SK-N-SH treated with all-trans-retinoic acid at 6 μM for 48 hours (cell line): ENCODE results near the gene KRT16.
"Not testable (repeated sequence)": the region's sequence is repeated elsewhere in the genome, so short reads cannot be mapped to it uniquely, and the experiment has no call there.

Source experiments
- ATAC-seq: fragments of 200-7000 bp; cut with Tn5 transposase; 3 replicates; pipeline ENCODE4 v1.9.1; 2020; ENCODE audit warnings: mild to moderate bottlenecking, moderate library complexity
- ARNTL ChIP-seq: fragments of 450-650 bp; formaldehyde crosslinking; IDR thresholded peaks from 2 replicates; pipeline ENCODE4 v1.5.0; 2020; ENCODE audit warnings: low read depth, mild to moderate bottlenecking, moderate library complexity, borderline replicate concordance
- BACH2 ChIP-seq: fragments of 250-450 bp; sonication (Bioruptor Pico); IDR thresholded peaks from 2 replicates; pipeline ENCODE4 v1.9.0; 2021; ENCODE audit warnings: mild to moderate bottlenecking, borderline replicate concordance
- CSDC2 ChIP-seq: fragments of 250-450 bp; sonication (Bioruptor Pico); IDR thresholded peaks from 2 replicates; pipeline ENCODE4 v1.5.0; 2020; ENCODE audit warnings: mild to moderate bottlenecking, moderate library complexity
- ESRRG ChIP-seq: fragments of 250-450 bp; sonication (Bioruptor Pico); IDR thresholded peaks from 2 replicates; pipeline ENCODE4 v1.6.1; 2021; ENCODE audit warnings: mild to moderate bottlenecking
- GLIS3 ChIP-seq: fragments of 250-450 bp; sonication (Bioruptor Pico); IDR thresholded peaks from 2 replicates; pipeline ENCODE4 v1.5.0; 2020; ENCODE audit warnings: mild to moderate bottlenecking, moderate library complexity
- ISL1 ChIP-seq: fragments of 250-450 bp; sonication (Bioruptor Pico); IDR thresholded peaks from 2 replicates; pipeline ENCODE4 v2.1.2; 2022; ENCODE audit warnings: mild to moderate bottlenecking, moderate library complexity
- OSR1 ChIP-seq: fragments of 250-450 bp; sonication (Bioruptor Pico); IDR thresholded peaks from 2 replicates; pipeline ENCODE4 v1.8.0; 2022; ENCODE audit warnings: moderate library complexity, mild to moderate bottlenecking, inconsistent platforms
- PPARA ChIP-seq: fragments of 250-450 bp; sonication (Bioruptor Pico); IDR thresholded peaks from 2 replicates; pipeline ENCODE4 v1.5.0; 2020; ENCODE audit warnings: mild to moderate bottlenecking, borderline replicate concordance
- RARB ChIP-seq: fragments of 250-450 bp; sonication (Bioruptor Pico); IDR thresholded peaks from 2 replicates; pipeline ENCODE4 v1.8.0; 2021; ENCODE audit warnings: mild to moderate bottlenecking, moderate library complexity
- SNAI2 ChIP-seq: fragments of 250-450 bp; sonication (Bioruptor Pico); IDR thresholded peaks from 2 replicates; pipeline ENCODE4 v1.5.0; 2020; ENCODE audit warnings: mild to moderate bottlenecking, moderate library complexity
- TCF4 ChIP-seq: fragments of 250-450 bp; sonication (Bioruptor Pico); IDR thresholded peaks from 2 replicates; pipeline ENCODE4 v1.8.0; 2021; ENCODE audit warnings: mild to moderate bottlenecking, moderate library complexity, borderline replicate concordance
- TOX ChIP-seq: fragments of 250-450 bp; sonication (Bioruptor Pico); IDR thresholded peaks from 2 replicates; pipeline ENCODE4 v1.8.0; 2021; ENCODE audit warnings: mild to moderate bottlenecking, moderate library complexity, borderline replicate concordance
- ZC3H10 ChIP-seq: fragments of 250-450 bp; sonication (Bioruptor Pico); IDR thresholded peaks from 2 replicates; pipeline ENCODE4 v1.5.1; 2021; ENCODE audit warnings: mild to moderate bottlenecking, moderate library complexity
- ZFP30 ChIP-seq: fragments of 450-650 bp; formaldehyde crosslinking; IDR thresholded peaks from 2 replicates; pipeline ENCODE4 v1.5.0; 2022; ENCODE audit warnings: mild to moderate bottlenecking, moderate library complexity
- ZNF565 ChIP-seq: fragments of 450-650 bp; formaldehyde crosslinking; conservative IDR thresholded peaks from 2 replicates; pipeline ENCODE4 v1.5.0; 2020; ENCODE audit warnings: low read depth, mild to moderate bottlenecking, moderate library complexity
- ZNF70 ChIP-seq: fragments of 450-650 bp; formaldehyde crosslinking; IDR thresholded peaks from 2 replicates; pipeline ENCODE4 v1.5.0; 2020; ENCODE audit warnings: mild to moderate bottlenecking, moderate library complexity
- TF ChIP-seq, protein P1 (sequence below): fragments of 250-450 bp; sonication (Bioruptor Pico); IDR thresholded peaks from 2 replicates; pipeline ENCODE4 v1.5.1; 2021; ENCODE audit warnings: mild to moderate bottlenecking, moderate library complexity
- TF ChIP-seq, protein P2 (sequence below): fragments of 250-450 bp; sonication (Bioruptor Pico); IDR thresholded peaks from 2 replicates; pipeline ENCODE4 v1.8.0; 2021; ENCODE audit warnings: low read depth, mild to moderate bottlenecking, moderate library complexity, borderline replicate concordance
- TF ChIP-seq, protein P3 (sequence below): fragments of 250-450 bp; sonication (Bioruptor Pico); IDR thresholded peaks from 2 replicates; pipeline ENCODE4 v1.5.0; 2020; ENCODE audit warnings: mild to moderate bottlenecking, moderate library complexity
- TF ChIP-seq, protein P4 (sequence below): fragments of 250-450 bp; sonication (Bioruptor Pico); IDR thresholded peaks from 2 replicates; pipeline ENCODE4 v1.8.0; 2020; ENCODE audit warnings: mild to moderate bottlenecking, moderate library complexity, borderline replicate concordance
- TF ChIP-seq, protein P5 (sequence below): fragments of 250-450 bp; sonication (Bioruptor Pico); IDR thresholded peaks from 2 replicates; pipeline ENCODE4 v1.5.1; 2020; ENCODE audit warnings: low read depth, mild to moderate bottlenecking, moderate library complexity

Gene KRT16

DNA sequence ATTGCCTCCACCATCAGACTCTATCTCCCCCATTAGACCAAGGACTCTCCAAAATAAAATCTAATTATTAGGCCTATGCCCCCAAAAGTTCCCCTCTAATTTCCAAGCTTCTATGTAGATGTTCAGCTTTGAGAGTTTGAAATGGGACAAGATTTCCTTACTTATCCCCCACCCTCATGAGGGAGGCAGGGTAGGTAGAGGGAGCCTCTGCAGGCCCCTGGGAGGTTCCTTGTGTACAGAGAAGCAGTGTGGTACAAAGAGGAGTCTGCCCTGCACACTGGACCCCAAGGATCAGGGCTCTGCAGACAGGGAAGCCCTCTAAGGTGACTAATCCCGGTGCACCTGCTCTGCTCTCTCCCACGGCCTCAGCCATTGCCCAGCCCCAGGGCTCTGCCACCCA is 9.3 kb upstream of the KRT16 start:
- no peak for ATAC-seq
- no peak for TF ChIP-seq OSR1
- no peak for TF ChIP-seq TCF4 (CRISPR knock-in tag)
- no peak for TF ChIP-seq ZNF565
- TF ChIP-seq ZFP30, result no peak
- no peak for TF ChIP-seq RARB (CRISPR knock-in tag)
- no peak for TF ChIP-seq ZC3H10
- TF ChIP-seq ZNF70 (CRISPR knock-in tag), result no peak
- no peak for TF ChIP-seq BACH2 (CRISPR knock-in tag)
- TF ChIP-seq, protein P1, sequence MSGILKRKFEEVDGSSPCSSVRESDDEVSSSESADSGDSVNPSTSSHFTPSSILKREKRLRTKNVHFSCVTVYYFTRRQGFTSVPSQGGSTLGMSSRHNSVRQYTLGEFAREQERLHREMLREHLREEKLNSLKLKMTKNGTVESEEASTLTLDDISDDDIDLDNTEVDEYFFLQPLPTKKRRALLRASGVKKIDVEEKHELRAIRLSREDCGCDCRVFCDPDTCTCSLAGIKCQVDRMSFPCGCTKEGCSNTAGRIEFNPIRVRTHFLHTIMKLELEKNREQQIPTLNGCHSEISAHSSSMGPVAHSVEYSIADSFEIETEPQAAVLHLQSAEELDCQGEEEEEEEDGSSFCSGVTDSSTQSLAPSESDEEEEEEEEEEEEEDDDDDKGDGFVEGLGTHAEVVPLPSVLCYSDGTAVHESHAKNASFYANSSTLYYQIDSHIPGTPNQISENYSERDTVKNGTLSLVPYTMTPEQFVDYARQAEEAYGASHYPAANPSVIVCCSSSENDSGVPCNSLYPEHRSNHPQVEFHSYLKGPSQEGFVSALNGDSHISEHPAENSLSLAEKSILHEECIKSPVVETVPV (CRISPR knock-in tag), result no peak
- TF ChIP-seq, protein P2, sequence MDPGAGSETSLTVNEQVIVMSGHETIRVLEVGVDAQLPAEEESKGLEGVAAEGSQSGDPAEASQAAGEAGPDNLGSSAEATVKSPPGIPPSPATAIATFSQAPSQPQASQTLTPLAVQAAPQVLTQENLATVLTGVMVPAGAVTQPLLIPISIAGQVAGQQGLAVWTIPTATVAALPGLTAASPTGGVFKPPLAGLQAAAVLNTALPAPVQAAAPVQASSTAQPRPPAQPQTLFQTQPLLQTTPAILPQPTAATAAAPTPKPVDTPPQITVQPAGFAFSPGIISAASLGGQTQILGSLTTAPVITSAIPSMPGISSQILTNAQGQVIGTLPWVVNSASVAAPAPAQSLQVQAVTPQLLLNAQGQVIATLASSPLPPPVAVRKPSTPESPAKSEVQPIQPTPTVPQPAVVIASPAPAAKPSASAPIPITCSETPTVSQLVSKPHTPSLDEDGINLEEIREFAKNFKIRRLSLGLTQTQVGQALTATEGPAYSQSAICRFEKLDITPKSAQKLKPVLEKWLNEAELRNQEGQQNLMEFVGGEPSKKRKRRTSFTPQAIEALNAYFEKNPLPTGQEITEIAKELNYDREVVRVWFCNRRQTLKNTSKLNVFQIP, result no peak
- no peak for TF ChIP-seq TOX
- no peak for TF ChIP-seq SNAI2 (CRISPR knock-in tag)
- TF ChIP-seq, protein P3, sequence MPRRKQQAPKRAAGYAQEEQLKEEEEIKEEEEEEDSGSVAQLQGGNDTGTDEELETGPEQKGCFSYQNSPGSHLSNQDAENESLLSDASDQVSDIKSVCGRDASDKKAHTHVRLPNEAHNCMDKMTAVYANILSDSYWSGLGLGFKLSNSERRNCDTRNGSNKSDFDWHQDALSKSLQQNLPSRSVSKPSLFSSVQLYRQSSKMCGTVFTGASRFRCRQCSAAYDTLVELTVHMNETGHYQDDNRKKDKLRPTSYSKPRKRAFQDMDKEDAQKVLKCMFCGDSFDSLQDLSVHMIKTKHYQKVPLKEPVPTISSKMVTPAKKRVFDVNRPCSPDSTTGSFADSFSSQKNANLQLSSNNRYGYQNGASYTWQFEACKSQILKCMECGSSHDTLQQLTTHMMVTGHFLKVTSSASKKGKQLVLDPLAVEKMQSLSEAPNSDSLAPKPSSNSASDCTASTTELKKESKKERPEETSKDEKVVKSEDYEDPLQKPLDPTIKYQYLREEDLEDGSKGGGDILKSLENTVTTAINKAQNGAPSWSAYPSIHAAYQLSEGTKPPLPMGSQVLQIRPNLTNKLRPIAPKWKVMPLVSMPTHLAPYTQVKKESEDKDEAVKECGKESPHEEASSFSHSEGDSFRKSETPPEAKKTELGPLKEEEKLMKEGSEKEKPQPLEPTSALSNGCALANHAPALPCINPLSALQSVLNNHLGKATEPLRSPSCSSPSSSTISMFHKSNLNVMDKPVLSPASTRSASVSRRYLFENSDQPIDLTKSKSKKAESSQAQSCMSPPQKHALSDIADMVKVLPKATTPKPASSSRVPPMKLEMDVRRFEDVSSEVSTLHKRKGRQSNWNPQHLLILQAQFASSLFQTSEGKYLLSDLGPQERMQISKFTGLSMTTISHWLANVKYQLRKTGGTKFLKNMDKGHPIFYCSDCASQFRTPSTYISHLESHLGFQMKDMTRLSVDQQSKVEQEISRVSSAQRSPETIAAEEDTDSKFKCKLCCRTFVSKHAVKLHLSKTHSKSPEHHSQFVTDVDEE (CRISPR knock-in tag), result no peak
- TF ChIP-seq GLIS3, result no peak
- TF ChIP-seq ISL1, result no peak
- TF ChIP-seq, protein P4, sequence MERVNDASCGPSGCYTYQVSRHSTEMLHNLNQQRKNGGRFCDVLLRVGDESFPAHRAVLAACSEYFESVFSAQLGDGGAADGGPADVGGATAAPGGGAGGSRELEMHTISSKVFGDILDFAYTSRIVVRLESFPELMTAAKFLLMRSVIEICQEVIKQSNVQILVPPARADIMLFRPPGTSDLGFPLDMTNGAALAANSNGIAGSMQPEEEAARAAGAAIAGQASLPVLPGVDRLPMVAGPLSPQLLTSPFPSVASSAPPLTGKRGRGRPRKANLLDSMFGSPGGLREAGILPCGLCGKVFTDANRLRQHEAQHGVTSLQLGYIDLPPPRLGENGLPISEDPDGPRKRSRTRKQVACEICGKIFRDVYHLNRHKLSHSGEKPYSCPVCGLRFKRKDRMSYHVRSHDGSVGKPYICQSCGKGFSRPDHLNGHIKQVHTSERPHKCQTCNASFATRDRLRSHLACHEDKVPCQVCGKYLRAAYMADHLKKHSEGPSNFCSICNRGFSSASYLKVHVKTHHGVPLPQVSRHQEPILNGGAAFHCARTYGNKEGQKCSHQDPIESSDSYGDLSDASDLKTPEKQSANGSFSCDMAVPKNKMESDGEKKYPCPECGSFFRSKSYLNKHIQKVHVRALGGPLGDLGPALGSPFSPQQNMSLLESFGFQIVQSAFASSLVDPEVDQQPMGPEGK (CRISPR knock-in tag), result no peak
- no peak for TF ChIP-seq ARNTL (CRISPR knock-in tag)
- TF ChIP-seq, protein P5, sequence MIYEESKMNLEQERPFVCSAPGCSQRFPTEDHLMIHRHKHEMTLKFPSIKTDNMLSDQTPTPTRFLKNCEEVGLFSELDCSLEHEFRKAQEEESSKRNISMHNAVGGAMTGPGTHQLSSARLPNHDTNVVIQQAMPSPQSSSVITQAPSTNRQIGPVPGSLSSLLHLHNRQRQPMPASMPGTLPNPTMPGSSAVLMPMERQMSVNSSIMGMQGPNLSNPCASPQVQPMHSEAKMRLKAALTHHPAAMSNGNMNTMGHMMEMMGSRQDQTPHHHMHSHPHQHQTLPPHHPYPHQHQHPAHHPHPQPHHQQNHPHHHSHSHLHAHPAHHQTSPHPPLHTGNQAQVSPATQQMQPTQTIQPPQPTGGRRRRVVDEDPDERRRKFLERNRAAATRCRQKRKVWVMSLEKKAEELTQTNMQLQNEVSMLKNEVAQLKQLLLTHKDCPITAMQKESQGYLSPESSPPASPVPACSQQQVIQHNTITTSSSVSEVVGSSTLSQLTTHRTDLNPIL (CRISPR knock-in tag), result no peak
- TF ChIP-seq CSDC2, result no peak
- no peak for TF ChIP-seq PPARA (CRISPR knock-in tag)

DNA sequence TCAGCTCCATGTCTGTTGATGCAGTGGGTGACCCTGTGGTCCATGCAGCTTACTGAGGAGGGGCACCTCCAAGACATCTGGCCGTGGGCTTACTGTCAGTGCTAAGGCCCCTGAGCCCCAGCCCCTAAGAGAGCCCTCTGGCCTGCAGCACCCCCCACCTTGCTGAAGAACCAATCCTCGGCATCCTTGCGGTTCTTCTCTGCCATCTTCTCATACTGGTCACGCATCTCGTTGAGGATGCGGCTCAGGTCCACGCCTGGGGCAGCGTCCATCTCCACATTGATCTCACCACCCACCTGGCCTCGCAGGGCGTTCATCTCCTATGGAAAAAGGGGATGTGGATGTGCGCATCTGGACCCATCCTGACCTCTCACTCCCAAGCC is 8.9 kb upstream of the KRT16 start:
- not testable (repeated sequence) for ATAC-seq

DNA sequence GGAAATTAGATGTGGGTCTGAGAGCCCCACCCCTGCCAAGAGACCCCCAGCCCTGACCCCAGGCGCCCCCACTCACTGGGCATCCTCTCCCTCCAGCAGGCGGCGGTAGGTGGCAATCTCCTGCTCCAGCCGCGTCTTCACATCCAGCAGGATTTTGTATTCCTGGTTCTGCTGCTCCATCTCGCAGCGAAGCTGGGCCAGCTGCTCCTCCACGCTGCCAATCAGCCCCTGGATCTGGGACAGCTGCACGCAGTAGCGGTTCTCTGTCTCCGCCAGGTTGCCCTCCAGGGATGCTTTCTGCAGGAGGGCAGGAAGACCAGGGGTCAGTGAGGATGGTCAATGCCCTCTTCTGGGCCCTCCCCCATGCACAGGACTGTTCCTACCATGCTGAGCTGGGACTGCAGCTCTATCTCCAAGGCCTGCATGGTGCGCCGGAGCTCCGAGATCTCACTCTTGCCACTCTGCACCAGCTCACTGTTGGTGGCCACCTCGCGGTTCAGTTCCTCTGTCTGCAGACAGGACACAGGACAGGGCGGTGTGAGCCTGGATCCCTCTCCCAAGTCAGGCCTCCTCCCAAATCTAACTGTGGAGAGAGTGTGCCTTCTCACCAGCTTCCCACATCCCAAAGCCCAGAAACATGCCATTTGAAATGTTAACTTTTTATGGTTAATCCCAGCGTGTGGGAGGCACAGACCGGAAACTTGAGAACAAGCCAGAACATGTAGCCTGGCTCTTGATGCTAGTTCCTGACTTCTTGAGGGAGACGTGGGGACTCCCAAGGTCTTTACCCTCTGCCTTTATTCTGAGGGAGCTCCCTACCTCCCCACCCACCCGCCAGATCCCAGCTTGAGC is 8.2 kb upstream of the KRT16 start:
- TF ChIP-seq, protein P2, result no peak
- TF ChIP-seq RARB (CRISPR knock-in tag) (no peak), GLIS3 (no peak), ZC3H10 (no peak), ESRRG (CRISPR knock-in tag) (no peak)
- TF ChIP-seq, protein P1 (CRISPR knock-in tag), result no peak
- TF ChIP-seq, protein P3 (CRISPR knock-in tag), result no peak
- TF ChIP-seq, protein P5 (CRISPR knock-in tag), result no peak
- TF ChIP-seq, all 23 proteins: peak for 0
- no peak for ATAC-seq
